WI38 (cell line): ENCODE results near the gene PEX19.
A peak's percentile ranks its signal among the peaks of the same experiment; 100 is the strongest.

Experiments used
- H3K4me3 ChIP-seq: 2 replicates; pipeline ENCODE4 v1.5.1; 2011; ENCODE audit warnings: low read depth, mild to moderate bottlenecking, control low read depth, low read length
- TF ChIP-seq, protein P1 (sequence below): IDR thresholded peaks from 2 replicates; pipeline ENCODE4 v1.5.1; 2012; ENCODE audit warnings: low read depth, mild to moderate bottlenecking, control low read depth, low read length

Gene PEX19, protein sequence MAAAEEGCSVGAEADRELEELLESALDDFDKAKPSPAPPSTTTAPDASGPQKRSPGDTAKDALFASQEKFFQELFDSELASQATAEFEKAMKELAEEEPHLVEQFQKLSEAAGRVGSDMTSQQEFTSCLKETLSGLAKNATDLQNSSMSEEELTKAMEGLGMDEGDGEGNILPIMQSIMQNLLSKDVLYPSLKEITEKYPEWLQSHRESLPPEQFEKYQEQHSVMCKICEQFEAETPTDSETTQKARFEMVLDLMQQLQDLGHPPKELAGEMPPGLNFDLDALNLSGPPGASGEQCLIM

DNA sequence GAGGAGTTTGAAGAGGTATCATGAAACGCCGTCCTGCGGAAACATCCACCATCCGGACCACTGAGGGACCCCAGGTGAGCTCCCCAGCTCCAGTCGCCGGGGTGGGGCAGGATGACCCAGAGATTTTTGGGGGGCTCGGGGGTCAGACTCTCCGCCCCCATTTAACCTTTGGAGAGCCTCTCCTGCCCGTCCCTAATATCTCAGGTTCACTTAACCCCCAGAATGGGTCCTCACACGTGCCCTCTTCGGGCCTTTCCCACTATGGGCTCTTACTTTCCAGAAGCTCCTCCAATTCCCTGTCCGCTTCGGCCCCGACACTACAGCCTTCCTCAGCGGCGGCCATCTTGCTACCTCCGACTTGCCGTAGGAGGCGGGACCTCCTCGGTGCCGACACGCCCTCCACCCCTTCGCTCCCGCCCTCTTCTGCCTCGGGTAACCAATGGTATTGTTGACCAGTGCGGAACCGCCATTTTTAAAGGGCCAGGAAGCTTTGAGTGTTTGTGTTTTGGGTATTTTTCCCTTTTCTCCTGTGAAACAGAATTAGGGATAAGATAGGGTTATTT lies at the start of gene PEX19:
PEX19 (minus strand) TSS at position 352 of the 563 bp plus-strand sequence; CDS start at position 343, 9 bp downstream.
- TF ChIP-seq, protein P1, sequence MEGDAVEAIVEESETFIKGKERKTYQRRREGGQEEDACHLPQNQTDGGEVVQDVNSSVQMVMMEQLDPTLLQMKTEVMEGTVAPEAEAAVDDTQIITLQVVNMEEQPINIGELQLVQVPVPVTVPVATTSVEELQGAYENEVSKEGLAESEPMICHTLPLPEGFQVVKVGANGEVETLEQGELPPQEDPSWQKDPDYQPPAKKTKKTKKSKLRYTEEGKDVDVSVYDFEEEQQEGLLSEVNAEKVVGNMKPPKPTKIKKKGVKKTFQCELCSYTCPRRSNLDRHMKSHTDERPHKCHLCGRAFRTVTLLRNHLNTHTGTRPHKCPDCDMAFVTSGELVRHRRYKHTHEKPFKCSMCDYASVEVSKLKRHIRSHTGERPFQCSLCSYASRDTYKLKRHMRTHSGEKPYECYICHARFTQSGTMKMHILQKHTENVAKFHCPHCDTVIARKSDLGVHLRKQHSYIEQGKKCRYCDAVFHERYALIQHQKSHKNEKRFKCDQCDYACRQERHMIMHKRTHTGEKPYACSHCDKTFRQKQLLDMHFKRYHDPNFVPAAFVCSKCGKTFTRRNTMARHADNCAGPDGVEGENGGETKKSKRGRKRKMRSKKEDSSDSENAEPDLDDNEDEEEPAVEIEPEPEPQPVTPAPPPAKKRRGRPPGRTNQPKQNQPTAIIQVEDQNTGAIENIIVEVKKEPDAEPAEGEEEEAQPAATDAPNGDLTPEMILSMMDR: no peak
- H3K4me3 ChIP-seq: peak within 1 kb of the TSS; percentile 93

DNA sequence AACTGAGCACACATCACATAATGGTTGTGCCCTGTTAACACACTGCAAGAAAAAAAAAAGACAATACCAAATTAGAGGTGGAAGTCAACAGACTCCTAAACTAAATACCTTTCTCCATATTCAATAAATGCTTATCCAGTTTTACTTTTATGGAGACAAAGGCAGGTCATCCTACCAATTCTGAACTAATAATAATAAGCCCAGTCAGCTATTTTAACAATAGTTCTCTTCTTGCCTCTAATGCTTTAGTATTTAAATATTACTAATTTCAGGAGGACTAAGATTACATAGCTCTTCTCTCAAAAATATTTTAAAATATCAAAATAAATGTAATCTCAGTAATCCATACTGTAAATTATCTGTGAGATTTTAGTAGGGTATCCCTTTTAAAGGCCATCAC lies 47.6 kb upstream of the PEX19 start:
- TF ChIP-seq, protein P1: no peak
- no peak overlapping the region for H3K4me3 ChIP-seq

DNA sequence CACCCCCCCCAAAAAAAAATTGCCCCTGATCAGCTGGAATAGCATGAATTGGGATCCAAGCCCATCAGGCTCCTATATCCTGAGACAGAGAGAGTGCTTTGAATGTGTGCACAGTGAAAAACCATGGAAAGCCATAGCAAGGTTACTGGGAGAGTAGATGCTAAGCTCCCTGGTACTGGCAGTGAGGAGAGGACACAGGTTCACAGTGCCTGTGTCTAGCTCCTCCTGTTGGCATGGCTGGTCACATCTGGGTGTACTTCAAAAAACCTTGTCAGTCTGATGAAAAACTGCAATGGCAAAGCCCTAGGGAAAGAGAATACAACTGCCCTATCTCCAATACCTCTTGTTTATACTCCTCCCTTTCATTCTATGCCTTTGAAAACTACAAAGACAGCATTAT lies 45.2 kb upstream of the PEX19 start:
- no peak overlapping the region for H3K4me3 ChIP-seq
- TF ChIP-seq, protein P1: no peak

DNA sequence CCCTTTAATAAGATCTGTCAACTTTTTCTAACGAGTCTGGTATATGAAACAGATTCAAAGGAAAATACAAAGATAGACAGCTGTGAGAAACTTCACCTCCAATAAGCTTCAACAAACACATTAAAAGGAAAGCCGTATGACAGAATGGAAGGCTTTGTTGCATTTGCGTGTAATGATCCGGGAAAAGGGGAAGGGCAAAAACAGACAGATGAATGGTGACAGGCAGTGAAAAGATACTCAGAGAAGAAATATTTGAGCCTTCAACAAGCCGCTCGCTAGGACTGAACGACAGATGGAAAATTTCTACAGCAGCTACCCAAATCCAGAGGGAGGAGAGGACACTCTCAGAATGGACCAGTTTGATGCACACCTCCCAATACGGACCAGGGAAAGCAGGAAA lies 43.3 kb upstream of the PEX19 start:
- no peak overlapping the region for H3K4me3 ChIP-seq
- TF ChIP-seq, protein P1: no peak

DNA sequence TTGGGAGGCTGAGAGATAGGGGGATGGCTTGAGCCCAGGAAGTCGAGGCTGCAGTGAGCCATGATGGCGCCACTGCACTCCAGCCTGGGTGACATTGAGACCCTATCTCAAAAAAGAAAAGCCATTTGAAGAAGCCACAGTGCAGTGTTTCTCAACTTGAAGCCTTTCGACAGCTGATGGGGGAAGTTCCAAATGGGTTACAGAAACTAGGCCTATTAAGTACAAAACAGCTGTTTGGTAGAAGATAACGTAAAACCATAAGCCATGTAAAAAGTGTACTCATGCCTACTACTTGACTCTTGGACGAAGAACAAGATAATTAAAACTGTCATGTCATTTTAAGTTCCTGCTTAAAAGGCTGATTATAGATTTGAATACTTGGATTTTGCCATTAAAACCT lies 41.5 kb upstream of the PEX19 start:
- no peak overlapping the region for H3K4me3 ChIP-seq
- TF ChIP-seq, protein P1: no peak

DNA sequence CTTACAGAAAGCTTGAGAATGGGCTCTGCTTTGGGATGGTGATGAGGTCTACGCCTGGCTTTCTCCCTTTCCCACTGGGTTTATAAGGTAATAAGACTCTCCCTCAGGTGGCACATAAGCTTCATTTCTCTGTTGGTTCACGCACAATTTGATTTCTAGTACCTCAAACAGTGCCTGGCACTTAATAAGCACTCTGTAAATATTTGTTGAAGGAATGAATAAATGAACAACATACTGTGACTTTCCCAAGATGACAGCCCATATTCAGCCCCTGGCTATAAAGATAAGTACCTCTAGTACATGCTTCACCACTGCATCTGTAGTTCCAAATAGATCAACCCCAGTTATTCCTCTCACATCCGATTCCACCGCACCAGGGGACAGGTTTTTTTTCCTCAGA lies 40.3 kb upstream of the PEX19 start:
- TF ChIP-seq, protein P1: no peak
- H3K4me3 ChIP-seq: no peak overlapping the region

DNA sequence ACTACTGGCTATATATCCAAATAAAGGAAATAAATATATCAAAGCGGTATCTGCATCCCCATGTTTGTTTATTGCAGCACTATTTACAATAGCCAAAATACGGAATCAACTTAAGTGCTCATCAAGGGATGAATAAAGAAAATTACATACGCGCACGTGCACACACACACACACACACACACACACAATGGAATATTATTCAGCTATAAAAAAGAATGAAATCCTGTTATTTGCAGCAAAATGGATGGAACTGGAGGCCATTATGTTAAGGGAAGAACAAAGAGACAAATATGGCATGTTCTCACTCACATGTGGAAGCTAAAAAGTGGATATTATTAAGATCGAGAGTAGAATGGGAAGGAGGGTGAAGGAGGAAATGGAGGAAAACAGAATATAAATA lies 37.9 kb upstream of the PEX19 start:
- TF ChIP-seq, protein P1: no peak
- H3K4me3 ChIP-seq: no peak overlapping the region
